Central memory CD8-positive, alpha-beta T cell (primary cell): ENCODE data around the gene MERTK.

Experiments used
- ATAC-seq: fragments of 150-1000 bp; cut with Tn5 transposase; replicated peaks from 2 replicates; pipeline ENCODE4 v1.10.0; 2022; ENCODE audit warnings: mild to moderate bottlenecking, moderate FRiP score, moderate number of reproducible peaks; ENCODE audit not compliant: poor library complexity, severe bottlenecking; ENCODE audit errors: extremely low read depth
- DNase-seq, 2 donors: peaks; one replicate each; pipeline ENCODE4 v3.0.0; 2021; ENCODE audit warnings: low spot score in 2 of 2
- H3K27ac Mint-ChIP-seq: one replicate; pipeline ENCODE4 v1.8.0; 2022; ENCODE audit warnings: low read depth, mild to moderate bottlenecking, moderate library complexity, mixed read lengths
- H3K27me3 Mint-ChIP-seq: one replicate; pipeline ENCODE4 v1.8.0; 2022; ENCODE audit warnings: mixed read lengths
- H3K36me3 Mint-ChIP-seq: one replicate; pipeline ENCODE4 v1.8.0; 2022; ENCODE audit warnings: mild to moderate bottlenecking, moderate library complexity, mixed read lengths; ENCODE audit not compliant: insufficient read depth
- H3K4me1 Mint-ChIP-seq: one replicate; pipeline ENCODE4 v1.8.0; 2022; ENCODE audit warnings: mixed read lengths
- H3K4me3 Mint-ChIP-seq: one replicate; pipeline ENCODE4 v1.8.0; 2022; ENCODE audit warnings: mild to moderate bottlenecking, moderate library complexity, mixed read lengths
- H3K9me3 Mint-ChIP-seq: one replicate; pipeline ENCODE4 v1.8.0; 2022; ENCODE audit warnings: mixed read lengths

Gene MERTK

DNA sequence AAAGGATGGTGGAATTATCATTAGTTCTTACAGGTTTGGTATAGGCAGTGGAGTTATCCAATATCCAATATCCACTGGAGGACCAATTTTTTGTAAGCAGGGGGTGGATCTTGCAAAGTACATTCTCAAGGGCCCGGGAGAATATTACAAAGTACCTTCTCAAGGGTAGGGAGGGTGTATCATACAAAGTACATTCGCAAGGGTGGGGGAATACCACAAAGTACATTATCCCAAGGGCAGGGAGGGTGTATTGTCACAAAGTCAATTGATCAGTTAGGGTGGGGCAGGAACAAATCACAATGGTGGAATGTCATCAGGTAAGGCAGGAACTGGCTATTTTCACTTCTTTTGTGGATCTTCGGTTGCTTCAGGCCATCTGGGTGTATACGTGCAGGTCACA is 101.4 kb downstream of the MERTK start:
- Mint-ChIP-seq H3K4me1 (peaks cover 6% of the 10 kb centered on the region), H3K4me3 (no peak overlapping the region), H3K27me3 (no peaks in the 10 kb centered on the region), H3K36me3 (no peaks in the 10 kb centered on the region), H3K9me3 (no peaks in the 10 kb centered on the region), H3K27ac (no peak overlapping the region)
- no peak for ATAC-seq
- DNase-seq = no peak

DNA sequence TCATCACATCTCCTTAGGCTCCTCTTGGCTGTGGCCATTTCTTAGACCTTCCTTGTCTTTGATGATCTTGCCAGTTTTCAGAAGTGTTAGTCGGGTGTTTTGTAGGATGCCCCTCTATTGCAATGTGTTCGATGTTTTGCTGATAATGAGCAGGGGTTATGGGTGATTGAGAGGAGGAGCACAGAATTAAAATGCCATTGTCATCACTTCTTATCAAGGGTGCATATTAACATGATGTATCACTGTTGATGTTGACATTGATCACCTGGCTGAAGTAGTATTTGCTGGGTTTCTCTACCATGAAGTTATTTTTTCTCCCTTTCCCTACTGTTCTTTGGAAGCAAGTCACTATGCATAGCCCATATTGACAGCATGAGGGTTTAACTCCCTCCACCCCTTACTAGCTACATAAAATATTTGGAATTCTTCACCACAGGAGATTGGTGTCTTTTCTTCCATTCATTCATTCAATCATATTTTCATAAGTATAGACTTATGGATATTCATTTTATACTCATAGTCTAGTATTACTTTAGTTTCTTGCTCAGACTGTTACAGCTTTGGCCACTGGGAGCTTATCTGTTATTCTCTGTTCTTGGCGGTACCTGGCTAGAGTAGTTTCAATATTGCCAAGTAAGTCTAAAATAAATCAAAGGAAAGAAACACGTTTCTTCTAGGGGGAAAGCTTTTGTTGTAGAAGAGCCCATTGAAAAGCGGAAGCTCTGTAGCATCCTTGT is 102.2 kb downstream of the MERTK start:
- DNase-seq (no peak), ATAC-seq (no peak)
- Mint-ChIP-seq H3K9me3 (no peaks in the 10 kb centered on the region), H3K27me3 (no peaks in the 10 kb centered on the region), H3K4me1 (peaks cover 6% of the 10 kb centered on the region), H3K27ac (no peak overlapping the region), H3K4me3 (no peak overlapping the region), H3K36me3 (no peaks in the 10 kb centered on the region)

DNA sequence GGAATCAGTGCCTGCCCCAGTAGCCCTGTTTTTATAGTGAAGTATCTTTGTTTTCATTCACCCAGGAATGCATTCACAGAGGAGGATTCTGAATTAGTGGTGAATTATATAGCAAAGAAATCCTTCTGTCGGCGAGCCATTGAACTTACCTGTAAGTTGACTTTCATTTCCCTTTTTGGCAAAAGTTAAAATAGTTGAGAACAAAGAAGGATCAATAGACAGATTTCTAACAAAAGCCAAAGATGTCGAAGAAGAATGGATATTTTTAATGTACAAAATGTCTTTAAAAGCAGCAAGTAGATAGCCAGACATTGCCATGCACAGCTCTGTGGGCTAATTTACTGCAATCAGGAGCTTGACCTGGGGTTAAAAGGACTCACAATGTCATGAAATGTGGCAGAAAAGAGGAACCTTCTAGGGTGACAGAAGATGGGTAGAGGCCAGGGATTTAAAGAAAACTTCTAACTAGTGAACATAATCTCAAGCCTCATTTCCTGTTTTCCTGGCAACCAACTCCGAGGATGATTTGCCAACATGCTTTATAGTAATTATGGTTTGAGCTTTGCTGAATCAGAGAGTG is 102.8 kb downstream of the MERTK start:
- H3K4me3 Mint-ChIP-seq = no peak overlapping the region
- no peak for DNase-seq
- no peak for ATAC-seq
- no peak overlapping the region for H3K27ac Mint-ChIP-seq
- H3K36me3 Mint-ChIP-seq = no peaks in the 10 kb centered on the region
- H3K9me3 Mint-ChIP-seq = no peaks in the 10 kb centered on the region
- H3K27me3 Mint-ChIP-seq = no peaks in the 10 kb centered on the region
- H3K4me1 Mint-ChIP-seq = peaks cover 6% of the 10 kb centered on the region

DNA sequence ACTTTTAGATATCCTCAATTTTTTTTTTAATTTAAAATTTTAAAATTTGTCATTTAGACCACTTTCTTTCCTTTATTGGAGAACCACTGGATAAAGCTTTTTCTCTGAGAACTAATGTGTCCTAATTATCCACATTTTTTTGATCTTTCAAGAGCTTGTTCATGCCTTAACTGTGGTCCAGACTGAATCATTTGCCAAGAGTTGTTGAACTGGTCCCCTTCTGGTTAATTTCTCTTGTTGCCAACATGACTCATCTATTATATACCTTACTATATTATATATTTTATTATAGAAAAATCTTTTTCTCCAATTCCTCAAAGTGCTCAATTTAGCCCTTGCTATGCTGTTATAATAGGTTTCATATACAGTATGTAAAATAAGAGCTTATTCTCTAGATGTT is 103.5 kb downstream of the MERTK start:
- H3K4me3 Mint-ChIP-seq = no peak overlapping the region
- H3K36me3 Mint-ChIP-seq = no peaks in the 10 kb centered on the region
- H3K27ac Mint-ChIP-seq = no peak overlapping the region
- no peak for DNase-seq
- no peaks in the 10 kb centered on the region for H3K27me3 Mint-ChIP-seq
- H3K4me1 Mint-ChIP-seq = peaks cover 6% of the 10 kb centered on the region
- ATAC-seq = no peak
- H3K9me3 Mint-ChIP-seq = no peaks in the 10 kb centered on the region

DNA sequence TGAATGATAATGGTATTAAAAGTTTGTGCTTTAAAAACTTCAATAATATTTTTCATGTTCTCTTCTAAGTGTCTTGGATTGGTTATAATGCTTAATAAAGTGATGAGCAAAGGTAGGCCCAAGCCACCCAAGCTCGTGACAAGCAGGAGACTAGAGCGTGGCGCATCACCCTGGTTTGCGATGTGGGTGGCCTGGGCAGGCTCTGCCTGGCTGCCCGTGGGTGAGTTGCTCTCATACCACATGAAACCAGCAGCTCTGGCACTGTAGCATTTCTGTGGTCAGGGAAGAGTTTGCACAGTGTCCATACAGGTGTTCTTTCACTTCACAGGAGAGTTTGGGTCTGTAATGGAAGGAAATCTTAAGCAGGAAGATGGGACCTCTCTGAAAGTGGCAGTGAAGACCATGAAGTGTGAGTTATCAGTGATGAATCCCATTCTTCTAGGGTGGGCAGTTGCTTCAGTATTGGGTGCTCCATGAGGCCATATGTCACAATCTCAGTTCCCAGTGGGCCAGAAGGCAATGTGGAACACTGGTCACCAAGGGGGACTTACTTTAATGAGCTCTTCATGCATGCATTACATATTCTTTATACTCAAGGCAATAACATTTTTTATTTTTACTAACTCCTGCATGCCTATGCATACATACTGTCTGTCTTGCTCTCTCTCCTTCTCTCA is 105.3 kb downstream of the MERTK start:
- no peaks in the 10 kb centered on the region for H3K36me3 Mint-ChIP-seq
- no peak overlapping the region for H3K4me3 Mint-ChIP-seq
- ATAC-seq (no peak), DNase-seq (no peak)
- peaks cover 6% of the 10 kb centered on the region for H3K4me1 Mint-ChIP-seq
- H3K27me3 Mint-ChIP-seq = no peaks in the 10 kb centered on the region
- no peaks in the 10 kb centered on the region for H3K9me3 Mint-ChIP-seq
- no peak overlapping the region for H3K27ac Mint-ChIP-seq

DNA sequence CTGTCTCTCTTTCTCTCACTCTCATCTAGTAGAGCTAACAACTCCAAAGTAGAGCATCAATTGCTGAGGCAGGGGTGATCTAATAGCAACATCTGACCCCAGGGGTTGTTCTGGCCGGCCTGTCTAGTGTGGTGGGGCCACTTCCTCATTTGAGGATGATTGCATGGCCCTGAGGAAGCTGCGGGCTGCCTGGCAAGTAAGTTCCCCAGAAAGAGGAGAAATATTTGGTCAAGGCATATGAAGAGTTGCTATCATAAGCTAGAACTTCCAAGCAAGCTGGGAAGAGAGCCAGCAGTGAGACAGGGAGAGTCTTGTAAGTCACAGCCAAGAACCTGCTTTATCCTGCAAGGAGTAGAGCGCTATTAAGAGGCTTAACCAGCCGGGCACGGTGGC is 105.8 kb downstream of the MERTK start:
- H3K27me3 Mint-ChIP-seq = no peaks in the 10 kb centered on the region
- peaks cover 6% of the 10 kb centered on the region for H3K4me1 Mint-ChIP-seq
- DNase-seq = no peak

DNA sequence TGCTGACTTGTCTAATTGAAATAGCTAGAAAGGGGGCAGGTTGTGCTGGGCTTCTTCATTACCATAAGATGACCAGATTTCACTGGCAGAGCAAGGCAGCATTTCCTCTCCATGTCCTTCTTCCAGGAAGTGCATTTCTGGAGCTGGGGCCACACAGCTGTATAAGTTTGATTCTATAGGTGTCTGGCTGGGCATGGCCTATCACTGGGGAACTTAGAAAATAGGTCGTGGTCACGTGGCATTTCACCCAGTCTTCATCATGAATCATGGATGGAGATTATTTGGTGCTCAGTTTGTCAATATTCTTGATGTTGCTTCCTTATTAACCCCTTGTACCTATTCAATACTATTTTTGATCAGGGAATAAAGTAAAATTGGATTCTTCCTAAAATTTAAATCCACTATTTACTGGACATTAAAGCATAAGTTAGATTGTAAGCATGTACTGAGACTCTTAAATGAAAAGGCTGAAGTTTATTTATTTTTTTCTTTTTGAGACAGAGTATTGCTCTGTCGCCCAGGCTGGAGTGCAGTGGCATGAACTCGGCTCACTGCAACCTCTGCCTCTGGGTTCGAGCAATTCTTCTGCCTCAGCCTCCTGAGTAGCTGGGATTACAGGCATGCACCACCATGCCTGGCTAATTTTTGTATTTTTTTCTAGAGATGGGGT is 107.1 kb downstream of the MERTK start:
- Mint-ChIP-seq H3K27ac (no peak overlapping the region), H3K4me3 (no peak overlapping the region), H3K36me3 (no peaks in the 10 kb centered on the region), H3K4me1 (peaks cover 6% of the 10 kb centered on the region), H3K9me3 (no peaks in the 10 kb centered on the region), H3K27me3 (no peaks in the 10 kb centered on the region)
- no peak for ATAC-seq
- DNase-seq = no peak

More for the DNA sequence above, 105.8 kb downstream of the MERTK start:
- Mint-ChIP-seq H3K4me3 (no peak overlapping the region), H3K9me3 (no peaks in the 10 kb centered on the region), H3K36me3 (no peaks in the 10 kb centered on the region), H3K27ac (no peak overlapping the region)
- ATAC-seq = no peak

DNA sequence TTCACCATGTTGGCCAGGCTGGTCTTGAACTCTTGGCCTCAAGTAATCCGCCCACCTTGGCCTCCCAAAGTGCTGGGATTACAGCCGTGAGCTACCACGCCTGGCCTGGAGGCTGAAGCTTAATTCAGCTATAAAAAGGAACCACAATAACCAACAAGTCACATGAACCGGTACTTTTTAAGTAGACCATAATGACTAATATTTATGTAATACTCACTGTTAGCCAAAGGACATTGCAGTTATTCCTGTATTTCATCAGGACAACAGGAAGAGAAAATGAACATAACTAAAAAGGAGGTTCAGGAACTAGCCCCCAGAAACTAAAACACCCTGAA is 107.6 kb downstream of the MERTK start:
- ATAC-seq (no peak), DNase-seq (no peak)
- no peaks in the 10 kb centered on the region for H3K9me3 Mint-ChIP-seq
- H3K4me1 Mint-ChIP-seq = peaks cover 4% of the 10 kb centered on the region
- no peaks in the 10 kb centered on the region for H3K36me3 Mint-ChIP-seq
- H3K4me3 Mint-ChIP-seq = no peak overlapping the region
- no peak overlapping the region for H3K27ac Mint-ChIP-seq
- no peaks in the 10 kb centered on the region for H3K27me3 Mint-ChIP-seq

DNA sequence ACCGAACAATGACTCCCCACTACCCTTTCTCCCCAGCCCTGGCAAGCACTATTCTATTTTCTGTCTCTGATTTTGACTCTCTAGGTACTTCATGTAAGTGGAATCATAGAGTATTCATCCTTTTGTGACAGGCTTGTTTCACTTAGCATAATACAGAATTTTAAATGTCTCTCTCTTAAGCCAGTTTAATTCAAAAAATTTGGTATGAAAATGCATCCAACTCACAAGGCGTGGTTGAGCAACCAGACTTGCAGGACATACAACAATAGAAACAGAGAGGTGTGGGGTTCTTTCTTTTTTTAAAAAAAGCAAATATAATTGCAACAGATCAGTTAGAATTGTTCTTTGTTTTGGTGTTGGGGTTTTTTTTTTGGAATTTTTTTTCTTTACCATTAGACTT is 109.1 kb downstream of the MERTK start:
- H3K9me3 Mint-ChIP-seq = no peaks in the 10 kb centered on the region
- ATAC-seq (no peak), DNase-seq (no peak)
- no peak overlapping the region for H3K4me3 Mint-ChIP-seq
- no peaks in the 10 kb centered on the region for H3K36me3 Mint-ChIP-seq
- no peak overlapping the region for H3K27ac Mint-ChIP-seq
- peaks cover 2% of the 10 kb centered on the region for H3K27me3 Mint-ChIP-seq
- no peaks in the 10 kb centered on the region for H3K4me1 Mint-ChIP-seq

DNA sequence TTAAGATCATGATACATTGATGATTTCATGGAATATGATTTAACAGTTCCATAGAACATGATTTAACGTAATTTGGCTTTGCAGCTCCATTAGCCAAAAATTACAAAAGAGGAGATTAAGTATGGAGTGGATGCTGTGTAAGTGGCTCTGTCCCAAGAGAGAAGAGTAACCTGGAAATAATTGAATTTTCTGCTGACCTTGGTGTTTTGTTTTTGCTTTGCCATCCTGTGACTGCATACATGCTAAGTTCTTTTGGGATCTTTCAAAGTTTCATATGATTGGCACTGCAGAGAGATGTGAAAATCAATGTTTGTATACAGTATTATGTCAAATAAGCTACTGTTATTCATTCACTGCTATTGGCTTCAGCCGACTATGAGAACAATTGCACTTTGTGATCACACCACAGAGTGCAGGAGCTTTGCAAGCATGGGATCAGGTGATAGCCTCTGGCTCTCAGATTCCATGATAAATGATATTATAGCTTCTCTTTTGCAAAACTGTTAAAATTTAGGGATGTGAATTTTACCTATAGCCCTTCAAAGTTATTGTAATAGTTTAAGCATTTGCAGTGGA is 110.6 kb downstream of the MERTK start:
- ATAC-seq (no peak), DNase-seq (no peak)
- no peak overlapping the region for H3K4me3 Mint-ChIP-seq
- H3K36me3 Mint-ChIP-seq = no peaks in the 10 kb centered on the region
- H3K9me3 Mint-ChIP-seq = no peaks in the 10 kb centered on the region
- H3K27me3 Mint-ChIP-seq = peaks cover 12% of the 10 kb centered on the region
- no peaks in the 10 kb centered on the region for H3K4me1 Mint-ChIP-seq
- H3K27ac Mint-ChIP-seq = no peak overlapping the region

DNA sequence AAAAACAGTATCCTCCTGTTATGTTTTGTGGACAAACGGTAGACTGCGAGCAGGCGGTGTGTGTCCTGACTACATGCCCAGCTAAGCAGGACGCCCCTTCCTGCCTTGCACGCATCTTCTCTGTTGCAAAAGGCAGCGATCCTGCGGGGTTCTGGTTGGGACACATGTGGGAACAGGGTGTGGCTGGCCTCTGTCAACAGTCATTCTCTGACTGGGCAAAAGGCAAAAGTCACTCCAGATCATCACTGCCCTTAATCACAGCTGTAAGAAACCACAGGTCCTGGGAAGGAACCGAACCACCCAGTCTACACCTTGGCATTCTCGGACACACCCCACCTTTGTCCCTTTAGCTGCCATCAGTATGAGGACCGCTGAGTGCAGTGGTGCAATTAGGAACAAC is 112.3 kb downstream of the MERTK start:
- H3K36me3 Mint-ChIP-seq = no peaks in the 10 kb centered on the region
- ATAC-seq = no peak
- H3K4me1 Mint-ChIP-seq = no peaks in the 10 kb centered on the region
- no peak overlapping the region for H3K27ac Mint-ChIP-seq
- H3K27me3 Mint-ChIP-seq = peaks cover 22% of the 10 kb centered on the region
- DNase-seq = no peak
- H3K4me3 Mint-ChIP-seq = no peak overlapping the region
- no peaks in the 10 kb centered on the region for H3K9me3 Mint-ChIP-seq

DNA sequence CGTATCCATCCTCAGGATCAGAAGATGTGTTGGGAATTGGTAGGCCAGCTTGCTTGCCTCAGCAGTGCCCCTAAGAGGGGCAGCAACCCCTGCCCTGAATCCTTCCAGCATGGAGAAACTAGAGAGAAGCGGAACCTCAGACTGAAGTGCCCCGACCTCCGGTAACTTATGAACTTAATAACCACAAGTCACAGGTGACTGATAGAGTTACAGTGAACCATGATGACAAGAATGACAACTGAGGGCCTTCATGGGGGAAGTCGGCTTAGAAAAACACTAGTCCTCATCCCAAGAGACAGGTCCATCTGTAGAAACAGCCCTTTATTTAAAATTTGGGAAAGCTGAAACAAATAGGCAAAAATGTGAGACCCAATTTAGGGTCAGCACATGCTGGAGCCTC is 114.1 kb downstream of the MERTK start:
- DNase-seq (no peak), ATAC-seq (no peak)
- Mint-ChIP-seq H3K27me3 (peaks cover 37% of the 10 kb centered on the region), H3K36me3 (peaks cover 3% of the 10 kb centered on the region), H3K9me3 (no peaks in the 10 kb centered on the region), H3K27ac (no peak overlapping the region), H3K4me1 (no peaks in the 10 kb centered on the region), H3K4me3 (no peak overlapping the region)
